ENCODE measurements around the gene NAALADL1. TPM values are rescaled to one million over a fixed set of nuclear protein-coding genes. Genes with fewer than 3 reads are reported as not detected.

The NAALADL1 gene
- total RNA-seq, 4 donors from 2014 or later = 5.6 to 21.5 (median 6.8) TPM

GRCh38 chr11:65051398-65051858 lies 6.9 kb downstream of the NAALADL1 start:
- intact Hi-C loops (cut with DNase I) = no loop called here
- no peak for DNase-seq
- Histone ChIP-seq H3K27me3 (no peaks in the 10 kb centered on the region), H3K4me1 (no peaks in the 10 kb centered on the region), H3K27ac (no peak overlapping the region), H3K4me3 (replicated peaks in 1 of 3) (no peak overlapping the region), H3K9me3 (no peaks in the 10 kb centered on the region), H3K36me3 (no peaks in the 10 kb centered on the region)
- no peak for TF ChIP-seq POLR2A (IDR thresholded peaks at IDR 0.05)
- no peak for TF ChIP-seq CTCF (IDR thresholded peaks at IDR 0.05)
- 85 to 90% methylated on average over 9 of the region's 9 CpGs for WGBS, 2 donors

- DNase-seq = no peak
- intact Hi-C loops (cut with DNase I) = no loop called here
- 18 to 21% methylated on average over 52 to 53 of the region's 56 CpGs for WGBS, 2 donors
- Histone ChIP-seq H3K36me3 (no peaks in the 10 kb centered on the region), H3K27me3 (no peaks in the 10 kb centered on the region), H3K9me3 (no peaks in the 10 kb centered on the region), H3K27ac (no peak overlapping the region), H3K4me1 (no peaks in the 10 kb centered on the region), H3K4me3 (replicated peaks in 1 of 3) (peak overlapping the region in 2 of 3 donors; percentile 12 to 26)
- TF ChIP-seq CTCF (IDR thresholded peaks at IDR 0.05) (no peak), POLR2A (IDR thresholded peaks at IDR 0.05) (no peak)
These were observed 10.6 kb downstream of the NAALADL1 start for GRCh38 chr11:65047581-65048422.

- Histone ChIP-seq H3K27ac (no peak overlapping the region), H3K4me1 (peaks cover 3 to 7% of the 10 kb centered on the region in 2 donors), H3K4me3 (replicated peaks in 1 of 3) (no peak overlapping the region), H3K27me3 (no peaks in the 10 kb centered on the region), H3K9me3 (no peaks in the 10 kb centered on the region), H3K36me3 (no peaks in the 10 kb centered on the region)
- WGBS, 2 donors = 86 to 89% methylated on average over 2 to 6 of the region's 7 CpGs
- no peak for DNase-seq
- TF ChIP-seq CTCF (IDR thresholded peaks at IDR 0.05) = no peak
- no peak for TF ChIP-seq POLR2A (IDR thresholded peaks at IDR 0.05)
- intact Hi-C loops (cut with DNase I) = no loop called here
These were observed 12.6 kb downstream of the NAALADL1 start for GRCh38 chr11:65045728-65046127.

GRCh38 chr11:65045061-65045460 lies 13.3 kb downstream of the NAALADL1 start:
- 85 to 100% methylated on average over 5 of the region's 5 CpGs for WGBS, 2 donors
- Histone ChIP-seq H3K4me3 (replicated peaks in 1 of 3) (no peak overlapping the region), H3K36me3 (no peaks in the 10 kb centered on the region), H3K27me3 (no peaks in the 10 kb centered on the region), H3K27ac (no peak overlapping the region), H3K4me1 (peaks cover 7 to 12% of the 10 kb centered on the region in 2 donors), H3K9me3 (no peaks in the 10 kb centered on the region)
- no peak for TF ChIP-seq CTCF (IDR thresholded peaks at IDR 0.05)
- intact Hi-C loops (cut with DNase I) = no loop called here
- no peak for DNase-seq

- Histone ChIP-seq H3K36me3 (no peaks in the 10 kb centered on the region), H3K9me3 (no peaks in the 10 kb centered on the region), H3K4me3 (replicated peaks in 1 of 3) (no peak overlapping the region), H3K27ac (no peak overlapping the region), H3K27me3 (no peaks in the 10 kb centered on the region), H3K4me1 (peaks cover 7 to 13% of the 10 kb centered on the region in 2 donors)
- no peak for TF ChIP-seq POLR2A (IDR thresholded peaks at IDR 0.05)
- TF ChIP-seq CTCF (IDR thresholded peaks at IDR 0.05) = no peak
- WGBS, 2 donors = 85 to 89% methylated on average over 13 to 22 of the region's 23 CpGs
- intact Hi-C loops (cut with DNase I) = no loop called here
- DNase-seq = peak in 1 of 2 donors; percentile 13
These were observed 14.4 kb downstream of the NAALADL1 start for GRCh38 chr11:65043881-65044501.
